Gastrocnemius medialis (tissue), 4 donors: ENCODE measurements around the gene TGM3.

Experiments
- CTCF ChIP-seq, 5 experiments: fragments of 450-650 bp in 3 of 5; fragments of 200-600 bp in 2 of 5; sonication (generic) in 2 of 5; IDR thresholded peaks in 4 of 5; conservative IDR thresholded peaks in 1 of 5; 1 replicate in 4 of 5; 2 replicates in 1 of 5; pipeline ENCODE4 v1.5.1; 2016 to 2019; ENCODE audit warnings: antibody characterized with exemption in 5 of 5, mild to moderate bottlenecking in 3 of 5, moderate library complexity in 3 of 5
- POLR2A ChIP-seq, 2 donors: fragments of 450-650 bp; IDR thresholded peaks; one replicate each; pipeline ENCODE4 v1.6.1; 2017; ENCODE audit warnings: antibody characterized with exemption in 2 of 2, mild to moderate bottlenecking in 2 of 2, moderate library complexity in 2 of 2

GRCh38 chr20:2329286-2329685 lies 33.5 kb downstream of the TGM3 start:
- no peak for TF ChIP-seq CTCF (IDR thresholded peaks at IDR 0.05 in 4 of 5, conservative IDR thresholded peaks at IDR 0.05 in 1 of 5)
- TF ChIP-seq POLR2A (IDR thresholded peaks at IDR 0.05), result no peak
